Skeletal muscle tissue (tissue), 4 donors: ENCODE results near the gene GPLD1. TPM values are rescaled to one million over a fixed set of nuclear protein-coding genes. Genes with fewer than 3 reads are reported as not detected.

Experiments
- H3K27ac ChIP-seq: one replicate; pipeline ENCODE4 v1.7.0; 2013; ENCODE audit warnings: mild to moderate bottlenecking, low read depth, low read length, inconsistent platforms
- H3K27me3 ChIP-seq, 3 donors: one replicate each; pipeline ENCODE4 v1.7.0; 2013; ENCODE audit warnings: low read length in 3 of 3; ENCODE audit not compliant: control insufficient read depth in 3 of 3, insufficient read depth in 3 of 3
- H3K36me3 ChIP-seq, 3 donors: one replicate each; pipeline ENCODE4 v1.7.0; 2013; ENCODE audit warnings: low read length in 3 of 3; ENCODE audit not compliant: control insufficient read depth in 3 of 3, insufficient read depth in 3 of 3
- H3K4me1 ChIP-seq, 3 donors: one replicate each; pipeline ENCODE4 v1.7.0; 2013; ENCODE audit warnings: low read length in 3 of 3, mild to moderate bottlenecking in 3 of 3; ENCODE audit not compliant: control insufficient read depth in 3 of 3, insufficient read depth in 3 of 3
- H3K4me3 ChIP-seq, 3 donors: one replicate each; pipeline ENCODE4 v1.7.0; 2013; ENCODE audit warnings: low read length in 3 of 3
- H3K9ac ChIP-seq, 3 donors: one replicate each; pipeline ENCODE4 v1.7.0; 2013; ENCODE audit warnings: low read length in 3 of 3, mild to moderate bottlenecking in 3 of 3, moderate library complexity in 2 of 3, low read depth in 1 of 3
- H3K9me3 ChIP-seq, 3 donors: one replicate each; pipeline ENCODE4 v1.7.0; 2013; ENCODE audit warnings: low read length in 3 of 3; ENCODE audit not compliant: control insufficient read depth in 3 of 3
- total RNA-seq: library from RNA; depleted of rRNA; stranded (reverse); fragments of >200 nt; gene quantifications from one replicate; pipeline ENCODE4 v1.2.3, GENCODE V29; 2014
- donor health status: Osteomylitis.

The GPLD1 gene
- total RNA-seq, 1 donor from 2014 or later = 2.6 TPM

DNA sequence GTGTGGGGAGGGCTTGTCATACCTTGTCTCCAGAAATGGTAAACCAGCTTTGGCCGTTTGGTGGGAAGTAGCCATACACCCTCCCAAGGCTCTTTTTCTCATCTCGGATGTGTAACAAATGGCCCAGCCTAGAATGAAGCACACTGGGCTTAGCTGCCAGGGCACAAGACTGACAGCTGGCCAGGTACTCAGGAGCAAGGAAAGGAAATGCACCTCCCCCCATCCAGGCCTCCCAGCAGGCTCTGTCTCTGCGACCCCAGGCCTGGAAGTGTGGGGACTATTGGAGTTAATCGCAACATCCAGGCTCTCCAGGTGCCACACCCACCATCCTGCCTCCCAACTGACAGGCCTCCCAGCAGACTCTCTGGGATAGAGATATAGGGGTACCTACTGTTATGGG is 43.7 kb downstream of the GPLD1 start:
- Histone ChIP-seq H3K4me3 (no peak overlapping the region), H3K9ac (no peak overlapping the region), H3K9me3 (no peaks in the 10 kb centered on the region), H3K4me1 (peaks cover 3 to 5% (median 4%) of the 10 kb centered on the region in 3 donors), H3K36me3 (peaks cover 3 to 5% (median 4%) of the 10 kb centered on the region in 3 donors), H3K27me3 (no peaks in the 10 kb centered on the region), H3K27ac (no peak overlapping the region)

DNA sequence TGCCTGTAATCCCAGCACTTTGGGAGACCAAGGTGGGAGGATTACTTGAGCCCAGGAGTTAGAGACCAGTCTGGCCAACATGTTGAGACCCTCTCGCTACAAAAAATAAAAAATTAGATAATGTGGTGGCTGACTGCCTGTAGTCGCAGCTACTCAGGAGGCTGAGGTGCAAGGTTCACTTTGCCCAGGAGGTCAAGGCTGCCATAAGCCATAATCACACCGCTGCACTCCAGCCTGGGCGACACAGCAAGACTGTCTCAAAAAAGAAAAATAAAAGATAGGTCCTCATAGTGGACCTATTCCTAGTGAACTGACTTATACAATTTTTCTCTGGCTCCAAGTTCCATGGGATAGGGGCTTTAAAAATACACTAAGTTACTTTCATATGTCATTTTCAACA is 44.8 kb downstream of the GPLD1 start:
- Histone ChIP-seq H3K4me1 (peaks cover 3 to 7% (median 4%) of the 10 kb centered on the region in 3 donors), H3K36me3 (peaks cover 3 to 5% (median 4%) of the 10 kb centered on the region in 3 donors), H3K27me3 (no peaks in the 10 kb centered on the region), H3K27ac (no peak overlapping the region), H3K9me3 (no peaks in the 10 kb centered on the region), H3K4me3 (no peak overlapping the region), H3K9ac (no peak overlapping the region)

DNA sequence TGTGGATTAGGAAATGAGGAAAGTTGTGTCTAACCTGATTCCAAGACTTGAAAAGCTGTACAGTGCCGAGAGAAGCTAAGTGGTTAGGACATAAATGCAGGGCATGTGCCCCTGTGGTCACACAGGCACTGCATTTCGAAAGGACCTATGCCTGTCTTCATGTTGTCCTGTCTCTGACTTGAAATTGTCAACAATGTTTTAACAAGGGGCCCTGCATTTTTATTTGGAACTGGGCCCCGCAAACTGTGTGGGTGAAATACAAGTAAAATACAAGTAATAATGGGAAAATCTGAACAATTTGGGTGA is 47.8 kb downstream of the GPLD1 start:
- peaks cover 2 to 7% (median 5%) of the 10 kb centered on the region in 3 donors for H3K36me3 ChIP-seq
- no peak overlapping the region for H3K9ac ChIP-seq
- no peak overlapping the region for H3K27ac ChIP-seq
- no peaks in the 10 kb centered on the region for H3K27me3 ChIP-seq
- peaks cover 6 to 9% (median 7%) of the 10 kb centered on the region in 3 donors for H3K4me1 ChIP-seq
- no peaks in the 10 kb centered on the region for H3K9me3 ChIP-seq
- H3K4me3 ChIP-seq = no peak overlapping the region

DNA sequence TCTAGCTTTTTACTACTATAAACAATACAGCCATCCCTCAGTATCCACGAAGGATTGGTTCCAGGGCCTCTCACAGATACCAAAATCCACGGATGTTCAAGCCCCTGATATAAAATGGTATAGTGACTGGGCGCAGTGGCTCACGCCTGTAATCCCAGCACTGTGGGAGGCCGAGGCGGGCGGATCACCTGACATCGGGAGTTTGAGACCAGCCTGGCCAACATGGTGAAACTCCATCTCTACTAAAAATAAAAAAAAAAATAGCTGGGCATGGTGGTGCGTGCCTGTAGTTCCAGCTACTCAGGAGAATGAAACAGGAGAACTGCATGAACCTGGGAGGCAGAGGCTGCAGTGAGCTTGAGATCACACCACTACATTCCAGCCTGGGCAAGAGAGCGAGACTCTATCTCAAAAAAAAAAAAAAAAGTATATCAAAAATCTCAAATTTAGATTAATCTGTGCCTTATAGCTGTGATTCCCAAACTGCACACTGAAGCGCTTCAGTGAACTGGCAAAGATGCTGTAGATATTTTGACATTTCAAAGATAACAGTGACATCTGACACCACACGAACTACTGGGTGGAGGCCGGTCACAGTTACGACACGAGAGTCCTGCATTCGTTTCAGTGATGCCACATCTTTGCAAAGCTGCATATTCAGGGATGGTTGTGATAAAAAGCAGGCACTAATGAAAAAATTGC is 48.3 kb downstream of the GPLD1 start:
- H3K27ac ChIP-seq = no peak overlapping the region
- H3K36me3 ChIP-seq = peaks cover 2 to 7% (median 5%) of the 10 kb centered on the region in 3 donors

DNA sequence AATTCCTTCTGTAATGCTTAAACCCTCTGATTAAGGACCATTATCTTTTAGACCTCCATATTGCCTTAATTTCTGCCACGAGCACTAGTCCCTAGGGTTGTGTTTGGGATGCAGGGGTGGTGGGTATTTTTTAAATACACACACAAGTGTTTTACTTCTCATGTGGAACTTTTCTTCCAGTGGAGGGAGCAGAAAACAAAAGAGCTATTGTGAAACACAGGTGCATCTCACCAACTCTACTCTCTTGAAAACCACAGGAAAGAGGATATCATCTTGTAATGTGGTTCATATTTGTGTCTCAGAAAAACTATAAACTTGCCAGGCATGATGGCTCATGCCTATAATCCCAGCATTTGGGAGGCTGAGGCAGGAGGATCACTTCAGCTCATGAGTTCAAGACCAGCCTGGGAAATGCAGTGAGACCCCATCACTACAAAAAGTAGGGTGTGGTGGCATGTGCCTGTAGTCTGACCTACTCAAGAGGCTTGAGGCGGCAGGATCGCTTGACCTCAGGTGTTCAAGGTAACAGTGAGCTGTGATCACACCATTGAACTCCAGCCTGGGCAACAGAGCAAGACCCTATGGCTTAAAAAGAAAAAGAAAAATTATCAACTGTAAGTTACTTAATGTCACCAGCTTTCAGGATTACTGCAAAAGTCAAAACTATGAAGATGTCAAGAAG is 49.4 kb downstream of the GPLD1 start:
- no peak overlapping the region for H3K9ac ChIP-seq
- peaks cover 0 to 4% (median 2%) of the 10 kb centered on the region in 3 donors for H3K36me3 ChIP-seq
- H3K9me3 ChIP-seq = no peaks in the 10 kb centered on the region
- H3K27ac ChIP-seq = no peak overlapping the region
- H3K27me3 ChIP-seq = no peaks in the 10 kb centered on the region
- no peak overlapping the region for H3K4me3 ChIP-seq
- peaks cover 6 to 9% (median 7%) of the 10 kb centered on the region in 3 donors for H3K4me1 ChIP-seq

More for the DNA sequence above, 48.3 kb downstream of the GPLD1 start:
- no peaks in the 10 kb centered on the region for H3K9me3 ChIP-seq
- H3K9ac ChIP-seq = no peak overlapping the region
- H3K27me3 ChIP-seq = no peaks in the 10 kb centered on the region
- H3K4me1 ChIP-seq = peaks cover 6 to 9% (median 7%) of the 10 kb centered on the region in 3 donors
- no peak overlapping the region for H3K4me3 ChIP-seq

DNA sequence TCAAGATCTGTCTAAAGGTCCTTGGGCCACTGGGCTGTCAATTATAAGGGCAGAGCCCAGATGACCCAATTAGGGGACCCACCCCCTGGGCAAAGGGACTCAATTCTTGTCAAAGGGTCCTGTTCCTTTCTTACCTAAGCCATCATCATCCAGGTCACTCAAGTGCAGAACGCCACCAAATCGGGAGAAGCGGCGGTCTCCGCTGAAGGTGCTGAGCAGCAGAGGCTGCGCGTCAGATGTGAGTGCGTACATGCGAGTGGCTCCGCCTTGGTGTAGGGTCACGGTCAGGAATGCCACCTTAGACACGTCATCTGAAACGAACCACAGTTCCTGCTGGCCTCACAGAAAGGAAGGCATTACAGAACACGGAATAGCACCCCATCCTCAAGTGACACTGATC is 52.4 kb downstream of the GPLD1 start:
- H3K36me3 ChIP-seq = peaks cover 0 to 4% (median 2%) of the 10 kb centered on the region in 3 donors
- no peaks in the 10 kb centered on the region for H3K9me3 ChIP-seq
- H3K4me3 ChIP-seq = no peak overlapping the region
- H3K9ac ChIP-seq = no peak overlapping the region
- H3K4me1 ChIP-seq = peaks cover 3 to 9% (median 7%) of the 10 kb centered on the region in 3 donors
- no peaks in the 10 kb centered on the region for H3K27me3 ChIP-seq
- no peak overlapping the region for H3K27ac ChIP-seq

DNA sequence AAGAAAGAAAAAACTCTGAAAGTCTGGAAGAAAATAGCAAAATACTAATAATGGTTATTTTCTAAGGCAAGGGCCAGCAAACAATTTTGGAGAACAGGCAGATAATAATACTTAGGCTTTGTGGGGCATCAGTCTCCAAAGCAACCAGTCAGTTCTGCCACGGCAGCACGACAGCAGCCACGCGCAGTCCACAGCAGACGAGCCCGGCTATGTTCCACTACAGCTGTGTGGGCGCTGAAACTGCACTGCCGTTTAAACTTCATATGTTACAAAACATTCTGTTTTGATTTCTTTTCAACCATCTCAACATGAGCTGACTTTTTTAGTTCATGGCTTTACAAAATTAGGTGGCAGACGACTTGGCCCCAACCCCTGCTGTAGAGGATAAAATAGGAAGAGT is 56.8 kb downstream of the GPLD1 start:
- no peak overlapping the region for H3K4me3 ChIP-seq
- H3K27me3 ChIP-seq = no peaks in the 10 kb centered on the region
- H3K27ac ChIP-seq = no peak overlapping the region
- H3K4me1 ChIP-seq = peaks cover 0 to 3% (median 1%) of the 10 kb centered on the region in 3 donors
- no peak overlapping the region for H3K9ac ChIP-seq
- H3K9me3 ChIP-seq = no peaks in the 10 kb centered on the region
- peaks cover 0 to 12% (median 4%) of the 10 kb centered on the region in 3 donors for H3K36me3 ChIP-seq

DNA sequence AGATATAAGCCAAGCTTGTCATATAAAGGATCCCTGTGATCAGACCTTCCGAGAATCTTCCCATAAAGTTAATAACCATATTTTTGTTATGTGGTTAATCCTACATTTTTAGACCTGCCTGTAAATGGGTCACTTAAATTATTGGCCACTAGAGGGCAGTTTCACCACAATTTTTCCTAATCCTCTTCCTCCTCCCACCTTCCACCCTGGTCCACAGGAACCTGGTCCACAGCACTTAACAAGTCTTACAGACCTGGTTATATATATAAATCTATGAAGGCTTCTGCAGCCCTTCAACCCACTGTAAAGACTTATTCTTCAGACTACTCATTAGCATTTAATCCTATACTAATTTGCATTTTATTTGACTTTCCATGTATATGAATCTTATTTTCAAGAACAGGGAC is 58.3 kb downstream of the GPLD1 start:
- Histone ChIP-seq H3K4me1 (no peaks in the 10 kb centered on the region), H3K27ac (no peak overlapping the region)

DNA sequence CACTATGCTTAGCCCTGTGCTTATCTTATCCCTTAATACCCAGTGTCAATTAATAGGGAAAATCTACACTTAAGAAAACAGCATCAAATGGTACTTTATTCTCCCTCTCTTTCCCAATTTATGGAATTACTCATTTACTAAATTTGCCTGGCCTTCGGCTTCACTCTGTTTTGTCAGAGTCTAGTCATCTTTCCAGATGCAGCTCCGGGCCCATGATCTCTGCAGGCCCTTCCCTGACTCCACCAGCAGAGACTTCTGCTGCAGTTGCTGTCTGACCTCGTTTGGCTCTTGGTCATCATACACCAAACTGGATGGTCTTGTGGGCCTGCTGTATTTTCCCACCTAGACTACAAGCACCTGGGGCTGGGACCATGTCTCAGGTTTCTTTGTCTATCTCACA is 59.3 kb downstream of the GPLD1 start:
- Histone ChIP-seq H3K36me3 (peaks cover 2 to 20% (median 12%) of the 10 kb centered on the region in 3 donors), H3K4me3 (no peak overlapping the region), H3K27ac (no peak overlapping the region), H3K9ac (no peak overlapping the region), H3K4me1 (no peaks in the 10 kb centered on the region), H3K27me3 (no peaks in the 10 kb centered on the region), H3K9me3 (no peaks in the 10 kb centered on the region)

More for the DNA sequence above, 58.3 kb downstream of the GPLD1 start:
- no peak overlapping the region for H3K4me3 ChIP-seq
- peaks cover 2 to 13% (median 9%) of the 10 kb centered on the region in 3 donors for H3K36me3 ChIP-seq
- H3K9me3 ChIP-seq = no peaks in the 10 kb centered on the region
- H3K27me3 ChIP-seq = no peaks in the 10 kb centered on the region
- no peak overlapping the region for H3K9ac ChIP-seq

DNA sequence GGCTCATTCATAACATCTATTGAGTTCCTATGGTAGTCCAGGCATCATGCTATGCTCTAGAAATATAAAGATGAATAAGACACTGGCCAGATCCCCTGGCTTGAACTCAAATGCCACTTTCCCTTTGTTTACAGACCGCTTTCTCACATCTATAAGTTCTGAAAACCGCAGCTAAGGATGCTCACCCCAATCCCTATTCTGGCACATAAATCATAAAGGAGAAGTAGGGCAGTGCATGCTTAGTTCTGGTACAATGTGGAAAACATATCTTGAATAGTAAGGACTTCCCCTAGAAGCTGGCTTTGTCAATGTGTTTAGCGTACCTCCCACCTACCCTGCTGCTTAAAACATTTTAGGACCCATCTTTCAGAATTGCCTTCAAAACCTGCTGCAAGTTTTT is 60.2 kb downstream of the GPLD1 start:
- no peaks in the 10 kb centered on the region for H3K4me1 ChIP-seq
- H3K9me3 ChIP-seq = no peaks in the 10 kb centered on the region
- no peaks in the 10 kb centered on the region for H3K27me3 ChIP-seq
- no peak overlapping the region for H3K4me3 ChIP-seq
- no peak overlapping the region for H3K27ac ChIP-seq
- no peak overlapping the region for H3K9ac ChIP-seq
- peaks cover 10 to 29% (median 22%) of the 10 kb centered on the region in 3 donors for H3K36me3 ChIP-seq
